ENCODE data around the gene GBX2.

The GBX2 gene

DNA sequence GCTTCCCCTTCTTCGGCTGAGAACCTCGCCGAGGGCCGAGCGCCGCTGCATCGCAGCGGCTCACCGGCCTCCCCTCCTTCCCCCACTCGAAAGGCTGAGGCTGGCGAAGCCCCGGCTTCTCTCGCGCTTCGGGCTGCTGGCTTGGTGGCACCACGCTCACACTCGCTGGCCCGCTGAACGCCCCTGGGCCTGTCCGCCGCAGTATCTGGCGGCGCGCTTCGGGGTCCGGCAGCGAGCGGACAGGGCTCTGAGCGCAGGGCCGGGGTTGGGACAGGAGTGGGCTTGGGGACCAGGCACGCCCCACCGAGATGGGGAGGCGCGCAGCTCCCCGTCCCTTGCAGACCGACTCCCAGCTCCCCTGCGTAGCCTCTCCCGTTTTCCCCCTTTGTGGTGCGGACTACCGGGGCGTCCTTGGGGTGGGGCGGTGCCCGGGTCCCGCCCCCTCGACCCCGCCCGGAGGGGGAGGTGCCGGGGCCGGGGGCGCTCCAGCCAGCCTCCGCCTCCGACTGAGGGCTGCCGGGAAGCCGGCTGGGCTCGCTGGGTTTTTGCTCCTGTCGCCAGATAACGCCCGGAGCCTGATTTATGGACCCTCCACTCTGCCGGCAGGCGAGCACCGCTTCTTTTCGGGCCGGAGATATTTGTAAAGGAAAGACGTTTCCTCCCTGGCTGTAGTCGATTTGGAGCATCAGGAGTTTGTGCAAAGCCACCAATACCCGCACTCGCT, 3.8 kb downstream of the GBX2 start:
- peak; percentile 60 for DNase-seq (ENCODE audit: low spot score)
- TF ChIP-seq, protein P1, sequence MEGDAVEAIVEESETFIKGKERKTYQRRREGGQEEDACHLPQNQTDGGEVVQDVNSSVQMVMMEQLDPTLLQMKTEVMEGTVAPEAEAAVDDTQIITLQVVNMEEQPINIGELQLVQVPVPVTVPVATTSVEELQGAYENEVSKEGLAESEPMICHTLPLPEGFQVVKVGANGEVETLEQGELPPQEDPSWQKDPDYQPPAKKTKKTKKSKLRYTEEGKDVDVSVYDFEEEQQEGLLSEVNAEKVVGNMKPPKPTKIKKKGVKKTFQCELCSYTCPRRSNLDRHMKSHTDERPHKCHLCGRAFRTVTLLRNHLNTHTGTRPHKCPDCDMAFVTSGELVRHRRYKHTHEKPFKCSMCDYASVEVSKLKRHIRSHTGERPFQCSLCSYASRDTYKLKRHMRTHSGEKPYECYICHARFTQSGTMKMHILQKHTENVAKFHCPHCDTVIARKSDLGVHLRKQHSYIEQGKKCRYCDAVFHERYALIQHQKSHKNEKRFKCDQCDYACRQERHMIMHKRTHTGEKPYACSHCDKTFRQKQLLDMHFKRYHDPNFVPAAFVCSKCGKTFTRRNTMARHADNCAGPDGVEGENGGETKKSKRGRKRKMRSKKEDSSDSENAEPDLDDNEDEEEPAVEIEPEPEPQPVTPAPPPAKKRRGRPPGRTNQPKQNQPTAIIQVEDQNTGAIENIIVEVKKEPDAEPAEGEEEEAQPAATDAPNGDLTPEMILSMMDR (IDR thresholded peaks at IDR 0.05): no peak
- H3K27ac ChIP-seq: no peak overlapping the region
- peak overlapping the region; percentile 60 for H3K4me3 ChIP-seq

DNA sequence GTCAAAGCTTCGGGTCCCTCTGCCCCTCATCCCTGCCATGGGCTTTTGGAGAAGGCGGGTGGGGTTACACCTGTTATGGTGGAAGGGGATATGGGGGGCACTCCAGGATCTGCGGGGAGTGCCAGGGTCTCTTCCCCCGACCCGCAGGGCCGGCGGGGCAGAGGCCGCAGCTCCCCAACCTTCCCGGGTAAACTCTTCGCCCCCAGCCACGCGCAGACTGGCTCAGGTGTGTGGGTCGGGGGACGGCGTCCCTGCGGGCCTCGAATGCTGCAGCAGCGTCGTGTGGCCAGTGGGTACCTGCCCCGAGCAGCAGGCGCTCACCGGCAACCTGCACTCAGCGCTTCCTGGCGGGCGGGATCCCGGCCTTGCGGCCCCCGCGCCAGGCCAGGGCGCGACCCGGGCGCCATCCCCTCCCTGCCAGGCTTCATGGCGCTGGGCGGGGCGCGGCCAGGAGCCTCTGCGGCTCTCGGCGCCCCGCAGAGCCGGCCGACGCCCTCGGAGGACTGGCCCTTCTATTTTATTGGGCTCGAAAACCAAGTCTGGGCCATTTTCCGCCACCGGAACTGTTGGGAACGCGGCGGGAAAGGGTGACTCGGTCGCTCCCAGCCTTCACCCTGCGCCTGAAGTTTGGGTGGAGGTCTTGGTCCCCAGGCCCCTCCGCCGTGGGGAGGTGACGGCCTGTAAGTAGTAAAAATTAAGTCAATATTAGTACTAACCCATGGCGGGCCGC, 4.5 kb downstream of the GBX2 start:
- Histone ChIP-seq H3K4me3 (peak overlapping the region; percentile 60), H3K27ac (no peak overlapping the region)
- peak; percentile 28 for DNase-seq (ENCODE audit: low spot score)
- TF ChIP-seq, protein P1 (IDR thresholded peaks at IDR 0.05): no peak

DNA sequence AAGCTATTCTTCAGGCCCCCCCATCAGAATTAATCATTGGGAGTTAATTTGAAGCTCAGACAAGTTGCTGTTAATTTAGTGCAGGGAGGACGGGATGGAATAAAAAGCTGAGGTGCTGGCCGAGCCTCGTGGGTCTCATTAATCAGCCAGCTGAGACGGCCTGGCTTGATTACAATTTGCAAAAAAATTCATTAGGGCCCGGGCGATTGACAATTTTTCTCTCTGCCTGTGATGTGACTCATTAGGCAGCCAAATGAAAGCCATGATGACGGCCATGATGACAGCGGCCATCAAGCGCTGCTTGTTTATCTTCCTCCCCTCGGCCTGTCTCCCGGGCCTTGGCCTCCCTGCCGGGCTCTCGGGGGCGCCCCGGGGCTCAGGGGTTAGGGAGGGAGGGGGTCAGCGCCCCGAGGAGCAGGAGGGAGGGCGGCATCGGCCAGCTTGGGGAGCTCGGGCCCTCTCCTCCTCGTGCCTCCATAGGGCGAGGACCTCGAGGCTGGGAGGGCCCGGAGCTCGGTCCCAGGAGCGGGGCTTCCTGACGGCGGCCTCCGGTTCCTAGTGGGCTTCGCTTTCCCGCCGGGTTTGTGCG, 5.2 kb downstream of the GBX2 start:
- TF ChIP-seq, protein P1 (IDR thresholded peaks at IDR 0.05): no peak
- DNase-seq (ENCODE audit: low spot score): no peak
- Histone ChIP-seq H3K27ac (no peak overlapping the region), H3K4me3 (peak overlapping the region; percentile 60)

DNA sequence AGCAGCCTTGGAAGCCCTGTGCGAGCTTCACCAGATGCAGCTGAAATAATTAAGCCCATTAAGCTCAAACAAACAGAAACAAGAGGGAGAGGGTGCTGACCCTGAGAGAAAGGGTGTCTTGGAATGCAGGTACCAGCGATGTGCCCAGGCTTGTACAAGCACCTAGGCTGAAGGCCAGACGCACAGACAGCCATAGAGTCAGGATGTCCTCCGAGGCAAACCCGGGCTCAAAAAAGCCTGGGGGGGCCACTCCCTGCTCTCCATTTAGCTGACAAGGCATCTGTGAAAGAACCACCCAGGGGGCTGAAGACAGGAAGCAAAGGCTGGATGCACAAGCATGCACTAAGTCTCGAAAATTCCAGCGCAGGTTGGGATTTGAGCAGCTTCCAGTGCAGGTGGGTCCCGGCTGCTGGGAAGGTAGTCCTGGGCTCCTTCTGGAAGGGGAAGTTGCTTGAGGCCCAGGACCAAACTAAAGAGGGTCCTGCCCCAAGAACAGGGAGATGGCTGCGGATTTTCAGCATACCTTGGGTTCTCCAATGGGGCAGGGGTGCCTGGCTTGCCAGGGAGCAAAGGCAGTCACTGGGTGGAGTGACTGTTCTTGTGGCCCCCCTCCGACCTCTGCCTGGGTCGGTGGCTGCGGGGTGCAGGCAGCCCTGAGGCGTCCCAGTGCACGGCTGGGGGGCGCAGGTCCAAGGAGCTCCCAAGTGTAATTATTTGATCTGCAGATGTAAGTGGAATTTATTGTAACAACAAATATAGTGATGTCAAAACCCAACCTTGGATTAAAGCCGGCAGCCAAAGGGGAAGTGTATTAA, 5.9 kb downstream of the GBX2 start:
- DNase-seq (ENCODE audit: low spot score): peak; percentile 43
- H3K4me3 ChIP-seq: no peak overlapping the region
- TF ChIP-seq, protein P1 (IDR thresholded peaks at IDR 0.05): no peak
- no peak overlapping the region for H3K27ac ChIP-seq

DNA sequence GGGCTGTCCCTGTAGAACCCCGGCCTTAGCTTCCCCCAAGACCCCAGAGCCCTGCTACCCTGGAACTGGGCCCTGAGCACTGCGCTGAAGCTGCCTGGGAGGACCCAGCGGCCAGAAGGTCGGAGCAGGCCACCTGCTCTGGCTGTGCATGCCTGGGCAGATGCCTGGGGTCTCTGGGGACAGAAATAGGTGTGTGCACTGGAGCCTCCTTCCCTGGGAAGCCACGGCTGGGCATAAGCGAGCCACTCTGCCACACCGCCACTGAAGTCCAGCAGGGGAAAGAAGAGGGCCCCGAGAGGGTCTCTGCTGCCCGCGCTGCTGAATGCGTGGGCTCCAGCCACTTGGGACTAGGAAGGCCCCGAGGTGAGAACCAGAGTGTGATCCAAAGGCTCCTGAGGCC, 6.7 kb downstream of the GBX2 start:
- Histone ChIP-seq H3K27ac (no peak overlapping the region), H3K4me3 (no peak overlapping the region)
- DNase-seq (ENCODE audit: low spot score): peak; percentile 59
- TF ChIP-seq, protein P1 (IDR thresholded peaks at IDR 0.05): no peak

DNA sequence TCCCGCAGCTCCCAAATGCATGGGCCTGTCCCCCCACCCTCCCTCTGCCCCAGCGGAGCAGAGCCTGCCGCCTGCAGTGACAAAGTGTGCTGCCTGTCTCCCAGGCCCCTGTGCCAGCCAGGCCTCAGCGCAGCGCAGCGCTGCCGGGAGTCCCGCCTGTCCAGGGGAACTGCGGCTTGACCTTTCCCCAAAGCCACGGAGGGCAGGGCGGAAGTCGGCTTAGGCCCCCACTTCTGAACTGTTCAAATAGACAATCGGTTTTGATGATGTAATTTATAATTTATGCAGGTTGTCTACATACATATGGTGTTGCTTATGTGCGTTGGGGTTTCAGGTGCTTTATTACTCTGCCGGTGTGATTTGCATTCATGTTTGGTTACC, 7.1 kb downstream of the GBX2 start:
- Histone ChIP-seq H3K27ac (no peak overlapping the region), H3K4me3 (no peak overlapping the region)
- no peak for DNase-seq (ENCODE audit: low spot score)
- TF ChIP-seq, protein P1 (IDR thresholded peaks at IDR 0.05): no peak
